Measurements from ENCODE around the gene PLD1. TPM values are rescaled to one million over a fixed set of nuclear protein-coding genes. Genes with fewer than 3 reads are reported as not detected.

PLD1 gene
- total and polyA plus RNA-seq, 2 of the 8 experiments (the other 6 are each of a cell fraction or from before 2014, with no cell fraction given), result 1.2 to 2.6 TPM

GRCh38 chr3:171711461-171712170 is 98.7 kb downstream of the PLD1 start:
- FAIRE-seq (no peak), DNase-seq (ENCODE audit: low read depth in 1 of 2, low spot score in 2 of 2) (no peak)
- Histone ChIP-seq H4K20me1 (replicated peaks in 1 of 2; ENCODE audit: control insufficient read depth in 1 of 2, insufficient read depth in 2 of 2, low read length in 2 of 2) (no peaks in the 10 kb centered on the region), H3K9ac (replicated peaks in 1 of 4; ENCODE audit: extremely low read depth in 1 of 4, low read depth in 3 of 4, low read length in 3 of 4) (no peak overlapping the region), H3K23me2 (ENCODE audit: low read depth, low read length) (no peaks in the 10 kb centered on the region), H4K91ac (replicated peaks; ENCODE audit: insufficient read length, low read length) (no peak overlapping the region), H2AFZ (ENCODE audit: low read length) (no peak overlapping the region), H2BK15ac (ENCODE audit: low read length) (no peak overlapping the region), H3K4ac (replicated peaks; ENCODE audit: insufficient read length, low read depth, low read length) (no peak overlapping the region), H3K14ac (ENCODE audit: insufficient read length) (peak overlapping the region; percentile 100), H3K27ac (ENCODE audit: low read depth, low read length) (no peak overlapping the region), H3K27me3 (replicated peaks in 1 of 4; ENCODE audit: control insufficient read depth in 3 of 4, extremely low read depth in 1 of 4, insufficient read depth in 3 of 4, low read length in 3 of 4) (no peaks in the 10 kb centered on the region), H3K36me3 (ENCODE audit: control insufficient read depth in 2 of 4, insufficient read depth in 4 of 4, low read length in 3 of 4) (no peaks in the 10 kb centered on the region), H3K79me1 (ENCODE audit: low read depth, low read length) (no peaks in the 10 kb centered on the region), H2BK5ac (ENCODE audit: low read depth, low read length) (no peak overlapping the region), H4K8ac (ENCODE audit: extremely low read depth, insufficient read depth, low read length) (no peak overlapping the region), H2BK120ac (replicated peaks; ENCODE audit: low read depth, low read length) (no peak overlapping the region), H3K4me3 (ENCODE audit: extremely low read depth in 1 of 4, insufficient read depth in 2 of 4, low read depth in 3 of 4, low read length in 4 of 4) (no peak overlapping the region), H3K18ac (ENCODE audit: extremely low read depth, low read length) (no peak overlapping the region), H2AK5ac (ENCODE audit: low read depth, low read length) (no peak overlapping the region), H2BK20ac (ENCODE audit: low read length) (no peak overlapping the region), H3K4me1 (replicated peaks in 1 of 4; ENCODE audit: control insufficient read depth in 3 of 4, insufficient read depth in 4 of 4, low read length in 3 of 4) (no peaks in the 10 kb centered on the region), H4K5ac (ENCODE audit: insufficient read length, low read depth, low read length) (no peak overlapping the region), H3K4me2 (ENCODE audit: insufficient read depth in 1 of 2, low read depth in 2 of 2, low read length in 2 of 2) (no peak overlapping the region), H3K9me3 (ENCODE audit: insufficient read depth in 2 of 2, low read depth in 1 of 2, low read length in 1 of 2) (0 out of 4 replicates have a peak, but pooled peaks cover 3 to 7% of the 10 kb centered on the region in 2 experiments), H3K79me2 (ENCODE audit: control insufficient read depth in 1 of 2, insufficient read depth in 2 of 2, low read length in 2 of 2) (no peaks in the 10 kb centered on the region), H3K56ac (replicated peaks; ENCODE audit: insufficient read length, low read depth, low read length) (no peak overlapping the region), H2BK12ac (ENCODE audit: low read depth, low read length) (no peak overlapping the region), H3K23ac (ENCODE audit: insufficient read length) (no peak overlapping the region)
- ChIA-PET POLR2A (ENCODE audit: partially characterized antibody) (no interaction called here), CTCF (ENCODE audit: partially characterized antibody) (interaction anchor here (1.4 kb wide), 1 partner anchor 49 kb away, joined by 3 read pairs; no protein-coding TSS in a partner anchor)
- 78% methylated on average over 3 of the region's 3 CpGs; no CpG with 5 or more reads in 1 of the 2 experiments for WGBS, 2 experiments (ENCODE audit: extremely low coverage in 1 of 2, insufficient coverage in 1 of 2, insufficient read length in 1 of 2, insufficient replicate concordance in 2 of 2, low coverage in 1 of 2, low lambda C conversion rate in 2 of 2, missing lambda C conversion rate in 1 of 2)
- TF ChIP-seq YY1 (IDR thresholded peaks at IDR 0.05; ENCODE audit: low read depth, low read length) (peak; percentile 31; the same call in 1 of the 2 replicates), SUZ12 (IDR thresholded peaks at IDR 0.05; ENCODE audit: low read length) (no peak)

Measured in H1 (cell line).